Aorta (tissue), 5 donors: ENCODE data around the gene GALNT2. TPM values are rescaled to one million over a fixed set of nuclear protein-coding genes. Genes with fewer than 3 reads are reported as not detected.

Experiments used
- ATAC-seq: fragments of 200-7000 bp; cut with Tn5 transposase; one replicate; pipeline ENCODE4 v1.9.1; 2022; ENCODE audit warnings: moderate library complexity; ENCODE audit not compliant: low FRiP score
- DNase-seq, 2 donors: peaks; one replicate each; pipeline ENCODE4 v3.0.0-alpha.2; 2020
- H3K27ac ChIP-seq, 2 donors: one replicate each; pipeline ENCODE4 v1.5.1; 2013; ENCODE audit warnings: low read length in 2 of 2, mild to moderate bottlenecking in 2 of 2, moderate library complexity in 2 of 2, control low read depth in 1 of 2, inconsistent platforms in 1 of 2, low read depth in 1 of 2
- H3K27me3 ChIP-seq, 2 donors: one replicate each; pipeline ENCODE4 v1.6.1; 2013; ENCODE audit warnings: control low read depth in 1 of 2, low read length in 1 of 2, mild to moderate bottlenecking in 1 of 2, moderate library complexity in 1 of 2; ENCODE audit not compliant: insufficient read depth in 2 of 2, control insufficient read depth in 1 of 2
- H3K36me3 ChIP-seq, 2 donors: one replicate each; pipeline ENCODE4 v1.6.1; 2013; ENCODE audit warnings: control low read depth in 1 of 2, low read length in 1 of 2, mild to moderate bottlenecking in 1 of 2; ENCODE audit not compliant: insufficient read depth in 2 of 2, control insufficient read depth in 1 of 2
- H3K4me1 ChIP-seq, 2 donors: one replicate each; pipeline ENCODE4 v1.6.1; 2013; ENCODE audit warnings: low read length in 2 of 2, control low read depth in 1 of 2, mild to moderate bottlenecking in 1 of 2, moderate library complexity in 1 of 2; ENCODE audit not compliant: insufficient read depth in 2 of 2, control insufficient read depth in 1 of 2
- H3K4me3 ChIP-seq, 2 donors: one replicate each; pipeline ENCODE4 v1.5.1; 2013; ENCODE audit warnings: low read length in 2 of 2, control low read depth in 1 of 2, mild to moderate bottlenecking in 1 of 2
- H3K9me3 ChIP-seq: one replicate; pipeline ENCODE4 v1.6.1; 2013; ENCODE audit warnings: mild to moderate bottlenecking, low read length; ENCODE audit not compliant: control insufficient read depth
- WGBS, 2 donors: extraction: QIAGEN DNeasy Blood & Tissue Kit; methylation state at CpG; one replicate each; pipeline ENCODE4 v1.1.7; 2013; 5-methylcytosine and 5-hydroxymethylcytosine counted together
- intact Hi-C, 2 donors: fragments of 100-400 bp; cut with DNase I; formaldehyde crosslinking; loops; one replicate each; pipeline versions ENCODE4 v1.14.2 to v1.15.0; 2022
- polyA plus RNA-seq, 2 donors: library from polyadenylated mRNA; stranded (reverse); fragments of 200-250 nt; gene quantifications; one replicate each; pipeline ENCODE4 v1.2.3, GENCODE V29; 2013
- total RNA-seq, 2 donors: library from RNA; stranded (reverse); fragmentation: NEBNext Ultra II Directional; extraction: Animal tissue kit (Norgen Biotek cat#: 25700); gene quantifications; one replicate each; pipeline ENCODE4 v1.2.1, GENCODE V29; 2021
- donor health status: healthy with polysubstance abuse.
- donor health status: Bipolar disorder and iron deficiency.
- donor health status: DM: no; HTN: no; CAD: no.
- donor health status: DM: no; HTN: no; CAD: no.
- donor health status: DM: yes; HTN: yes; CAD: no.

The GALNT2 gene
- total and polyA plus RNA-seq, 4 donors, result 29.1 to 116 (median 105) TPM

GRCh38 chr1:230166366-230167132, 99.5 kb downstream of the GALNT2 start:
- no peak overlapping the region for H3K27ac ChIP-seq
- no peaks in the 10 kb centered on the region for H3K9me3 ChIP-seq
- H3K27me3 ChIP-seq, result no peaks in the 10 kb centered on the region
- WGBS, 2 donors, result 78% methylated on average over 6 of the region's 6 CpGs
- H3K36me3 ChIP-seq, result no peaks in the 10 kb centered on the region
- intact Hi-C loops, result loop anchor here in 1 of 2 donors (5.0 kb wide), 1 partner anchor 319 kb away; no protein-coding TSS in a partner anchor
- DNase-seq (no peak), ATAC-seq (no peak)
- H3K4me3 ChIP-seq, result no peak overlapping the region
- H3K4me1 ChIP-seq, result peaks cover 3 to 7% of the 10 kb centered on the region in 2 donors

GRCh38 chr1:230167419-230167852, 100.4 kb downstream of the GALNT2 start:
- DNase-seq (no peak), ATAC-seq (peak; percentile 31)
- H3K27ac ChIP-seq, result no peak overlapping the region
- H3K4me1 ChIP-seq, result peaks cover 3 to 9% of the 10 kb centered on the region in 2 donors
- intact Hi-C loops, result loop anchor here in 1 of 2 donors (5.0 kb wide), 1 partner anchor 320 kb away; no protein-coding TSS in a partner anchor
- no peaks in the 10 kb centered on the region for H3K27me3 ChIP-seq
- no peak overlapping the region for H3K4me3 ChIP-seq
- WGBS, 2 donors, result 87% methylated on average over 12 of the region's 12 CpGs
- no peaks in the 10 kb centered on the region for H3K9me3 ChIP-seq
- no peaks in the 10 kb centered on the region for H3K36me3 ChIP-seq

- DNase-seq (no peak), ATAC-seq (peak; percentile 13)
- Histone ChIP-seq H3K4me1 (peaks cover 0 to 11% of the 10 kb centered on the region in 2 donors), H3K9me3 (no peaks in the 10 kb centered on the region), H3K27me3 (no peaks in the 10 kb centered on the region), H3K4me3 (peak overlapping the region in 1 of 2 donors; percentile 28), H3K36me3 (no peaks in the 10 kb centered on the region), H3K27ac (peak overlapping the region; percentile 24 to 41)
- intact Hi-C loops, result loop anchor here in 1 of 2 donors (5.0 kb wide), 1 partner anchor 322 kb away; no protein-coding TSS in a partner anchor
- WGBS, 2 donors, result 54 to 60% methylated on average over 8 of the region's 8 CpGs
These were observed 102.6 kb downstream of the GALNT2 start for GRCh38 chr1:230169454-230170152.

GRCh38 chr1:230170153-230170547, 103.1 kb downstream of the GALNT2 start:
- ATAC-seq, result no peak

GRCh38 chr1:230170622-230171021, 103.6 kb downstream of the GALNT2 start:
- intact Hi-C loops, result no loop called here
- no peak for DNase-seq
- 51 to 54% methylated on average over 2 of the region's 2 CpGs for WGBS, 2 donors
- Histone ChIP-seq H3K4me3 (no peak overlapping the region), H3K27ac (peak overlapping the region; percentile 24 to 49), H3K36me3 (no peaks in the 10 kb centered on the region), H3K9me3 (no peaks in the 10 kb centered on the region), H3K4me1 (peaks cover 0 to 10% of the 10 kb centered on the region in 2 donors), H3K27me3 (no peaks in the 10 kb centered on the region)
- no peak for ATAC-seq

More at GRCh38 chr1:230170153-230170547, 103.1 kb downstream of the GALNT2 start:
- H3K4me1 ChIP-seq, result peaks cover 0 to 11% of the 10 kb centered on the region in 2 donors
- H3K27ac ChIP-seq, result peak overlapping the region; percentile 24 to 41
- no peaks in the 10 kb centered on the region for H3K27me3 ChIP-seq
- DNase-seq, result no peak
- 59 to 65% methylated on average over 1 of the region's 1 CpG for WGBS, 2 donors
- H3K4me3 ChIP-seq, result peak overlapping the region in 1 of 2 donors; percentile 28
- no peaks in the 10 kb centered on the region for H3K9me3 ChIP-seq
- no peaks in the 10 kb centered on the region for H3K36me3 ChIP-seq
- intact Hi-C loops, result no loop called here

GRCh38 chr1:230171356-230172015, 104.4 kb downstream of the GALNT2 start:
- Histone ChIP-seq H3K27me3 (no peaks in the 10 kb centered on the region), H3K9me3 (no peaks in the 10 kb centered on the region), H3K27ac (peak overlapping the region in 1 of 2 donors; percentile 68), H3K4me1 (peaks cover 2 to 9% of the 10 kb centered on the region in 2 donors), H3K36me3 (no peaks in the 10 kb centered on the region), H3K4me3 (no peak overlapping the region)
- intact Hi-C loops, result no loop called here
- no peak for ATAC-seq
- WGBS, 2 donors, result 46 to 52% methylated on average over 5 of the region's 5 CpGs
- no peak for DNase-seq

GRCh38 chr1:230172016-230172537, 105.0 kb downstream of the GALNT2 start:
- intact Hi-C loops, result no loop called here
- H3K9me3 ChIP-seq, result no peaks in the 10 kb centered on the region
- H3K4me3 ChIP-seq, result no peak overlapping the region
- H3K4me1 ChIP-seq, result peaks cover 2 to 11% of the 10 kb centered on the region in 2 donors
- H3K36me3 ChIP-seq, result no peaks in the 10 kb centered on the region
- ATAC-seq (no peak), DNase-seq (no peak)
- WGBS, 2 donors, result 22 to 26% methylated on average over 7 of the region's 7 CpGs
- H3K27ac ChIP-seq, result peak overlapping the region; percentile 65 to 68
- H3K27me3 ChIP-seq, result no peaks in the 10 kb centered on the region
